Thyroid gland (tissue), 4 donors: ENCODE data around the gene UROC1. TPM values are rescaled to one million over a fixed set of nuclear protein-coding genes. Genes with fewer than 3 reads are reported as not detected.

Experiments
- DNase-seq, 2 donors: peaks; one replicate each; pipeline ENCODE4 v3.0.0-alpha.2; 2019
- H3K27ac ChIP-seq, 3 donors: fragments of 200-600 bp; sonication (generic); 1 replicate in 2 of 3; 2 replicates in 1 of 3; pipeline ENCODE4 v1.5.1; 2016 to 2019; ENCODE audit warnings: mild to moderate bottlenecking in 1 of 3, moderate library complexity in 1 of 3
- H3K27me3 ChIP-seq: fragments of 200-600 bp; sonication (generic); one replicate; pipeline ENCODE4 v1.5.1; 2019
- H3K36me3 ChIP-seq, 2 donors: fragments of 200-600 bp; sonication (generic); one replicate each; pipeline ENCODE4 v1.5.1; 2016 to 2019
- H3K4me1 ChIP-seq, 2 donors: fragments of 200-600 bp; sonication (generic); one replicate each; pipeline ENCODE4 v1.5.1; 2017 to 2019
- H3K4me3 ChIP-seq, 3 donors: fragments of 200-600 bp; sonication (generic); replicated peaks in 1 of 3; 1 replicate in 2 of 3; 2 replicates in 1 of 3; pipeline ENCODE4 v1.5.1; 2016; ENCODE audit warnings: mild to moderate bottlenecking in 1 of 3
- H3K9me3 ChIP-seq: fragments of 200-600 bp; sonication (generic); one replicate; pipeline ENCODE4 v1.5.1; 2017
- CTCF ChIP-seq, 6 experiments: fragments of 200-600 bp in 3 of 6; fragments of 450-650 bp in 3 of 6; sonication (generic) in 3 of 6; IDR thresholded peaks; one replicate each; pipeline ENCODE4 v1.5.1; 2016 to 2019; ENCODE audit warnings: antibody characterized with exemption in 6 of 6, mild to moderate bottlenecking in 2 of 6, inconsistent platforms in 1 of 6, moderate library complexity in 1 of 6
- POLR2A ChIP-seq, 2 donors: fragments of 450-650 bp; IDR thresholded peaks; one replicate each; pipeline ENCODE4 v1.6.1; 2017; ENCODE audit warnings: antibody characterized with exemption in 2 of 2, mild to moderate bottlenecking in 2 of 2, moderate library complexity in 1 of 2
- WGBS, 2 donors: methylation state at CpG; one replicate each; pipeline ENCODE4 v1.1.5; 2017; 5-methylcytosine and 5-hydroxymethylcytosine counted together
- intact Hi-C: fragments of 100-400 bp; cut with DNase I; formaldehyde crosslinking; loops from one replicate; pipeline ENCODE4 v1.15.1; 2023
- total RNA-seq, 4 donors: library from RNA; depleted of rRNA; stranded (reverse); fragments of >200 nt; gene quantifications; one replicate each; pipeline ENCODE4 v1.2.3, GENCODE V29; 2016

UROC1 gene
- total RNA-seq, 4 donors from 2014 or later, result not detected

DNA sequence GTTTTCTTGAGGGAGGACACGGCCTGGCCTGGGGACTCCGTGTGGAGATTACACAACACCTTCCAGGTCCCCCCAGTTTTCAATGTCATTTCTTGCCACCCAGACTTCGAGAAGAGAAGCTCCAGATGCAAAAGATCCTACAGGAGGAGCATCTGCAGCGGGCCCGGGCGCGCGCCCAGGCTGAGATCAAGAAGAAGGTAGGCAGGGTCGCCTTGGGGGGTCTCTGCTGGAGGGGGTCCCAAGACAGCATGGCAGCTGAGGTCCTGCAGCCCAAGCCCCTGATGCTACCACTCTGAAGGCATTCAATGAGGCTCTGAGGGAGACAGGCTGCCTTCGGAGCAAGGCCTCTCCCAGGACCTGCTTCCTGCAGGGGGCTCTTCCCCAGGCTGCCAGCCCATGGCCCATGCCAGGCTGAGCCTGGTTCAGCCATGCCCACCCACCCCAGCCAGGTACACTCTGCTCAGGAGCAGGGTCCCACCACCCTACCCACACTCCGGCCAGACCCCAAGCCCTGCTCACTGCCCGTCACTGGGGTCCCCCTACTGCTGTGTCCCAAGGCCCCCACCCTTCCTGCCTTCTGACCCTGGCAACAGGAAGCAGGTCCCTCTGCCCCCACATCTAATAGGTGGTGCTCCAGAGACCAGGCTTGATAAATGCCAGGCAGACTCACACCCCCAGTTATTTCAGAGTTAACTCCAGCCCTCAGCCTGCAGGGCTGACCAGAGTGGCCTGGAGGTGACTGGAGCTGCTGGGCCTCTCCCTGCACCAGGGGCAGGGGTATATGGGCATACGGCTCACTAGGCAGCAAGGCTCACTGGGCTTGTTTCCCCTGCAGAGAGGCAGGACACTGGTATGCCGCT, 81.9 kb downstream of the UROC1 start:
- no peaks in the 10 kb centered on the region for H3K9me3 ChIP-seq
- no peak overlapping the region for H3K4me3 ChIP-seq
- 87 to 94% methylated on average over 5 to 14 of the region's 14 CpGs for WGBS, 2 donors
- intact Hi-C loops, result no loop called here
- H3K27ac ChIP-seq, result no peak overlapping the region
- DNase-seq, result no peak
- TF ChIP-seq CTCF (IDR thresholded peaks at IDR 0.05) (no peak), POLR2A (IDR thresholded peaks at IDR 0.05) (no peak)
- H3K36me3 ChIP-seq, result peaks cover 10 to 29% of the 10 kb centered on the region in 2 donors
- H3K4me1 ChIP-seq, result no peaks in the 10 kb centered on the region
- no peaks in the 10 kb centered on the region for H3K27me3 ChIP-seq

DNA sequence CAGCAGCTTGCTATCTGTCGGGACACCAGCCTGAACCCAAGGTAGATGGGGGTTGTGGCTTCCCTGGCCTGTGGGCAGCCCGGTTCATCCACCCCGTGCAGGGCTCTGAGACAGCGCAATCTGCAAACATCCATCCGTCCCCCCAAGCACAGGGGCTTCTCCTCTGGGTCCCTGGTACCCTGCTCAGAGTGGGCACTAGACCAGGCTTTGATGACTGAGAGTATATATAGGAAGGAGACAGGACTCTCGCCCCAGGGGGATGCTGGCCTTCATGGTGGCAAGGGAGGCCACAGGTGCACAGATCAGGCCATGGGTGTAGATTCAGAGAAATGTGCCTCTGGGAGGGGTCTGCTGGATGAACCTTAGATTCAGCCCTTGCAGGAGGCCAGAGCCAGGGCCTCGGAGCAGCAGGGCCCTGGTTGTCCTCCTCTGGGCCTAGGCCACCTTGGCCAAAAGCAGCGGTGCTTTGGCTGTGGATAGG, 82.6 kb downstream of the UROC1 start:
- intact Hi-C loops, result no loop called here
- TF ChIP-seq POLR2A (IDR thresholded peaks at IDR 0.05), result no peak
- Histone ChIP-seq H3K27me3 (no peaks in the 10 kb centered on the region), H3K36me3 (peaks cover 10 to 29% of the 10 kb centered on the region in 2 donors), H3K4me1 (no peaks in the 10 kb centered on the region), H3K4me3 (no peak overlapping the region), H3K27ac (no peak overlapping the region), H3K9me3 (no peaks in the 10 kb centered on the region)
- WGBS, 2 donors, result 90 to 97% methylated on average over 6 to 7 of the region's 8 CpGs
- no peak for DNase-seq

DNA sequence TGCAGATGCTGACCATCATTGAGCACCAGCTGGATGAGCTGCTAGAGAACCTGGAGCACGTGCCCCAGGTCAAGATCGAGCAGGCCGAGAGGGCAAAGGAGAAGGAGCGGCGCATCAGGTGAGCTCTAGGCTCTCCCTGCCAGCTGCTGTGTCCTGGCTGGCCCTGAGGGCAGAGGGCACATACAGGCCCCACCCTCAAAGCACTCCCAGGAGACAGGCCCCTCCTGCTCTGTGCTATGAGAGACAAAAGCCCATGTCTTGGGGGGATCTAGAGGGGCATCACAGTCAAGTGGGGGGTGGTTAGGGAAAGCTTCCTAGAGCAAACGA, 83.3 kb downstream of the UROC1 start:
- WGBS, 2 donors, result 87 to 96% methylated on average over 3 to 6 of the region's 6 CpGs
- Histone ChIP-seq H3K9me3 (no peaks in the 10 kb centered on the region), H3K27ac (no peak overlapping the region), H3K36me3 (peaks cover 10 to 25% of the 10 kb centered on the region in 2 donors), H3K27me3 (no peaks in the 10 kb centered on the region), H3K4me3 (no peak overlapping the region), H3K4me1 (no peaks in the 10 kb centered on the region)
- TF ChIP-seq POLR2A (IDR thresholded peaks at IDR 0.05) (no peak), CTCF (IDR thresholded peaks at IDR 0.05) (no peak)
- DNase-seq, result no peak
- intact Hi-C loops, result no loop called here

- no peaks in the 10 kb centered on the region for H3K27me3 ChIP-seq
- no peak for DNase-seq
- H3K4me1 ChIP-seq, result no peaks in the 10 kb centered on the region
- TF ChIP-seq POLR2A (IDR thresholded peaks at IDR 0.05) (no peak), CTCF (IDR thresholded peaks at IDR 0.05) (no peak)
- intact Hi-C loops, result no loop called here
- WGBS, 2 donors, result 93 to 94% methylated on average over 9 to 10 of the region's 13 CpGs
- no peak overlapping the region for H3K4me3 ChIP-seq
- H3K36me3 ChIP-seq, result peaks cover 7 to 19% of the 10 kb centered on the region in 2 donors
- H3K9me3 ChIP-seq, result no peaks in the 10 kb centered on the region
- H3K27ac ChIP-seq, result no peak overlapping the region
Observed at GRCh38 chr3:126433496-126434263, 83.9 kb downstream of the UROC1 start.

DNA sequence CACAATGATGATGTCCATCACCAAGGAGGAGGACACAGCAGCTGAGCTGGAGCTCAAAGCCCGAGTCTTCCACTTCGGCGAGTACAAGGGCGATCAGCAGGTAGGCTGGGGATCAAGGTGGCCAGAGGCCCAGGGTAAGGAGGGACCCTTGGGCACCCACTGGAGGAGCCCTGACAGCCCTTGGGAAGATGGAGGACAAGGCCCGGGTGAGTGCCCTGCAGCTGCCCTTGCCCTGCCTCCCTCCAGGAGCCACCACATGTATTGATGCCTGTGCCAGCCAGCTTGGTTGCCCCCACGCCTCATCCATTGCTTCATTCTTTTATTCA, 84.5 kb downstream of the UROC1 start:
- Histone ChIP-seq H3K36me3 (peaks cover 1 to 13% of the 10 kb centered on the region in 2 donors), H3K4me1 (no peaks in the 10 kb centered on the region), H3K27ac (no peak overlapping the region), H3K4me3 (no peak overlapping the region), H3K9me3 (no peaks in the 10 kb centered on the region), H3K27me3 (no peaks in the 10 kb centered on the region)
- WGBS, 2 donors, result 96 to 100% methylated on average over 6 of the region's 6 CpGs
- no peak for DNase-seq
- intact Hi-C loops, result no loop called here
- TF ChIP-seq POLR2A (IDR thresholded peaks at IDR 0.05) (no peak), CTCF (IDR thresholded peaks at IDR 0.05) (no peak)
